GM12878 (cell line): ENCODE data around the gene RBMX. TPM values are rescaled to one million over a fixed set of nuclear protein-coding genes. Genes with fewer than 3 reads are reported as not detected.

Source experiments
- ATAC-seq: fragments of 200-7000 bp; cut with Tn5 transposase; 3 replicates; pipeline ENCODE4 v1.9.1; 2020; ENCODE audit warnings: mild to moderate bottlenecking, moderate library complexity
- BruUV-seq: library from RNA; stranded (reverse); fragments of 400-500 nt; replicated peaks from 2 replicates; lab custom pipeline; 2021; lab: Mats Ljungman, UMichigan
- CTCF ChIA-PET: fragments of 300-600 bp; sonication (Branson Sonifier 250); formaldehyde crosslinking; extraction: SDS; loops from one replicate; lab custom pipeline; 2021; ENCODE audit warnings: inconsistent platforms; lab: Yijun Ruan, JAX
- POLR2A ChIA-PET: fragments of 350-600 bp; formaldehyde crosslinking; extraction: SDS; loops from one replicate; lab custom pipeline; 2021; ENCODE audit warnings: inconsistent platforms; lab: Charles Lee
- RAD21 ChIA-PET: fragments of 300-600 bp; sonication (Branson Sonifier 250); formaldehyde crosslinking; loops from one replicate; lab custom pipeline; 2023; ENCODE audit warnings: antibody characterized with exemption; ENCODE audit not compliant: unreplicated experiment; lab: Charles Lee
- SMC1A ChIA-PET: fragments of 300-600 bp; sonication (Branson Sonifier 250); formaldehyde crosslinking; loops from one replicate; lab custom pipeline; 2023; ENCODE audit not compliant: unreplicated experiment, uncharacterized antibody; lab: Charles Lee
- DNase-seq: peaks from one replicate; pipeline ENCODE4 v3.0.0-alpha.2; 2011; ENCODE audit warnings: low read depth, low spot score
- FAIRE-seq: peaks from 3 replicates; lab custom pipeline; 2011; peaks lifted over from hg19 to GRCh38; lab: Jason Lieb, UNC
- H2AFZ ChIP-seq: 2 replicates; pipeline ENCODE4 v1.6.0; 2011; ENCODE audit warnings: low read depth, low read length, control low read depth; ENCODE audit not compliant: control insufficient read depth
- H3K27ac ChIP-seq: 2 replicates; pipeline ENCODE4 v1.5.1; 2011; ENCODE audit warnings: control low read depth; ENCODE audit not compliant: control insufficient read depth, insufficient read depth
- H3K27me3 ChIP-seq, 2 experiments: replicated peaks in 1 of 2; 2 replicates each; pipeline versions ENCODE4 v1.6.0 to v1.6.1; 2011; ENCODE audit warnings: low read length in 1 of 2; ENCODE audit not compliant: control insufficient read depth in 2 of 2, insufficient read depth in 2 of 2
- H3K36me3 ChIP-seq, 2 experiments: 2 replicates each; pipeline ENCODE4 v1.5.1; 2011; ENCODE audit warnings: low read length in 1 of 2; ENCODE audit not compliant: control insufficient read depth in 2 of 2, insufficient read depth in 2 of 2
- H3K4me1 ChIP-seq: 2 replicates; pipeline ENCODE4 v1.6.1; 2011; ENCODE audit warnings: mild to moderate bottlenecking, low read length, moderate library complexity, mixed read lengths; ENCODE audit not compliant: control insufficient read depth, insufficient read depth
- H3K4me2 ChIP-seq: 2 replicates; pipeline ENCODE4 v1.6.0; 2011; ENCODE audit warnings: control low read depth; ENCODE audit not compliant: control insufficient read depth, insufficient read depth
- H3K4me3 ChIP-seq: fragments of 200-600 bp; sonication (generic); 2 replicates; pipeline ENCODE4 v1.5.1; 2016
- H3K79me2 ChIP-seq: 2 replicates; pipeline ENCODE4 v1.6.0; 2011; ENCODE audit warnings: low read length; ENCODE audit not compliant: control insufficient read depth, insufficient read depth
- H3K9ac ChIP-seq: 2 replicates; pipeline ENCODE4 v1.8.0; 2011; ENCODE audit warnings: low read length, control low read depth, mixed read lengths; ENCODE audit not compliant: control insufficient read depth, insufficient read depth
- H3K9me3 ChIP-seq: replicated peaks from 3 replicates; pipeline ENCODE4 v1.5.1; 2011; ENCODE audit warnings: mild to moderate bottlenecking, low read length; ENCODE audit not compliant: control insufficient read depth, insufficient read depth
- H4K20me1 ChIP-seq: 2 replicates; pipeline ENCODE4 v1.6.0; 2011; ENCODE audit not compliant: control insufficient read depth, insufficient read depth
- ASH2L ChIP-seq: fragments of 300-600, 200-600 bp; sonication (generic); IDR thresholded peaks from 2 replicates; pipeline ENCODE4 v1.6.1; 2017; ENCODE audit warnings: low read depth, mild to moderate bottlenecking, borderline replicate concordance
- BHLHE40 ChIP-seq, 2 experiments: fragments of 450-650 bp in 1 of 2; IDR thresholded peaks; 2 replicates each; pipeline ENCODE4 v1.6.1; 2011 to 2017; ENCODE audit warnings: low read depth in 2 of 2, borderline replicate concordance in 1 of 2, improper control_type of control experiment in 1 of 2, low read length in 1 of 2, mild to moderate bottlenecking in 1 of 2
- CEBPB ChIP-seq, 2 experiments: fragments of 150-350 bp in 1 of 2; IDR thresholded peaks; 2 replicates each; pipeline ENCODE4 v1.6.1; 2012 to 2014; ENCODE audit warnings: low read depth in 2 of 2, low read length in 2 of 2, borderline replicate concordance in 1 of 2, inconsistent platforms in 1 of 2
- IRF4 ChIP-seq: IDR thresholded peaks from 2 replicates; pipeline ENCODE4 v1.6.1; 2011; ENCODE audit warnings: low read depth, low read length
- NR2C1 ChIP-seq: fragments of 450-650 bp; IDR thresholded peaks from 2 replicates; pipeline ENCODE4 v1.6.1; 2017; ENCODE audit warnings: antibody characterized with exemption, mild to moderate bottlenecking, moderate library complexity
- SREBF2 ChIP-seq: IDR thresholded peaks from 2 replicates; pipeline ENCODE4 v1.6.1; 2012; ENCODE audit warnings: mild to moderate bottlenecking, low read length
- WGBS: methylation state at CpG from one replicate; pipeline ENCODE4 v1.1.6; 2016; ENCODE audit warnings: low lambda C conversion rate; ENCODE audit not compliant: insufficient replicate concordance, insufficient coverage; ENCODE audit errors: missing lambda C conversion rate; 5-methylcytosine and 5-hydroxymethylcytosine counted together
- in situ Hi-C: fragments of 300-500 bp; cut with MboI; formaldehyde crosslinking; loops from 9 replicates; pipeline ENCODE4 v1.14.3; 2018; ENCODE audit warnings: mixed read lengths
- intact Hi-C: fragments of 100-400 bp; cut with micrococcal nuclease; formaldehyde crosslinking; loops from one replicate; pipeline ENCODE4 v1.14.2; 2022; ENCODE audit not compliant: unreplicated experiment
- polyA plus RNA-seq, 11 experiments: library from polyadenylated mRNA; depleted of rRNA in 4 of 11; unstranded in 6 of 11; stranded (reverse) in 5 of 11; fragments of >200 nt; fragmentation: Nextera tagmentation in 4 of 11; fragmentation: Illumina TruSeq in 1 of 11; extraction: Ambion mirVana in 4 of 11; extraction: Trizol in 1 of 11; gene quantifications; 1 replicate in 1 of 11; 2 replicates in 10 of 11; pipeline versions ENCODE4 v1.2.1 to v1.2.3, GENCODE V29; 2011 to 2016; ENCODE audit warnings: inconsistent platforms in 2 of 11, missing spikeins in 2 of 11, low read depth in 1 of 11
- small RNA-seq: library from RNA; depleted of rRNA; stranded (forward); fragments of <200 nt; gene quantifications from one replicate; pipeline ENCODE3, GENCODE V24; 2014
- total RNA-seq, 4 experiments: library from RNA; depleted of rRNA in 3 of 4; stranded (reverse); fragments of >200 nt in 3 of 4; fragmentation: Illumina TruSeq in 1 of 4; extraction: Trizol in 1 of 4; gene quantifications; 2 replicates each; pipeline versions ENCODE4 v1.2.1 to v1.2.3, GENCODE V29; 2013 to 2021
- TF ChIP-seq, protein P1 (sequence below): IDR thresholded peaks from 2 replicates; pipeline ENCODE4 v1.6.1; 2012; ENCODE audit warnings: low read depth, low read length, improper control_type of control experiment

RBMX gene
- total and polyA plus RNA-seq, 10 of the 15 experiments (the other 5 are each of a cell fraction or from before 2014, with no cell fraction given) = 252 to 427 (median 288) TPM

DNA sequence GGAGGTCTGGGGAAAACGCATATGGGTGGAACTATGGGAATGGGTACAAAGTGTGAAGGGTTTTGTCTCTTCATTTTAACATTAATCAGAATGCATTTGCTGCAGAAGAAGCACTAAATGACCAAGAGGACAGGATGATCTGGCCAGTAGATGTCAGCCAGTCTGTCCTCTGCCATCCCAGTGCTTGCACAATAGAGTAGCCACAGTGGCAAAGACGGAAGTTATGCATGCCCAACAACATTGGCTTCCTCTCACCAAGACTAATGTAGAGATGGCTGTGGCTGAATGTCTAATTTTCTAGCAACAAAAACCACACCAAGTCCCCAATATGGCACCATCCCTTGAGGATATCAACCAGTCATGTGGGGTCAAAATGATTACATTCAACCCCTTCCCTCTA is 54.8 kb downstream of the RBMX start:
- no peaks in the 10 kb centered on the region for H4K20me1 ChIP-seq
- no peak overlapping the region for H3K27ac ChIP-seq
- H3K9ac ChIP-seq = no peak overlapping the region
- CTCF ChIA-PET = no interaction called here
- in situ Hi-C loops = no loop called here
- FAIRE-seq = no peak
- no peak overlapping the region for H3K4me3 ChIP-seq
- no peaks in the 10 kb centered on the region for H3K36me3 ChIP-seq
- POLR2A ChIA-PET = no interaction called here
- H3K9me3 ChIP-seq = no peaks in the 10 kb centered on the region
- no peak overlapping the region for H2AFZ ChIP-seq
- H3K79me2 ChIP-seq = no peaks in the 10 kb centered on the region
- intact Hi-C loops = no loop called here
- no peaks in the 10 kb centered on the region for H3K27me3 ChIP-seq
- SMC1A ChIA-PET = no interaction called here
- no peak overlapping the region for H3K4me2 ChIP-seq
- H3K4me1 ChIP-seq = no peaks in the 10 kb centered on the region
- BruUV-seq = no TSS peak
- RAD21 ChIA-PET = no interaction called here
- TF ChIP-seq BHLHE40 (IDR thresholded peaks at IDR 0.05; ENCODE audit: borderline replicate concordance in 1 of 2, low read depth in 2 of 2, low read length in 1 of 2) = no peak
- no peak for TF ChIP-seq SREBF2
- TF ChIP-seq CEBPB (IDR thresholded peaks at IDR 0.05; ENCODE audit: borderline replicate concordance in 1 of 2, low read depth in 2 of 2, low read length in 2 of 2) = no peak
- TF ChIP-seq, protein P1, sequence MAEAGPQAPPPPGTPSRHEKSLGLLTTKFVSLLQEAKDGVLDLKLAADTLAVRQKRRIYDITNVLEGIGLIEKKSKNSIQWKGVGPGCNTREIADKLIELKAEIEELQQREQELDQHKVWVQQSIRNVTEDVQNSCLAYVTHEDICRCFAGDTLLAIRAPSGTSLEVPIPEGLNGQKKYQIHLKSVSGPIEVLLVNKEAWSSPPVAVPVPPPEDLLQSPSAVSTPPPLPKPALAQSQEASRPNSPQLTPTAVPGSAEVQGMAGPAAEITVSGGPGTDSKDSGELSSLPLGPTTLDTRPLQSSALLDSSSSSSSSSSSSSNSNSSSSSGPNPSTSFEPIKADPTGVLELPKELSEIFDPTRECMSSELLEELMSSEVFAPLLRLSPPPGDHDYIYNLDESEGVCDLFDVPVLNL = no peak
- TF ChIP-seq IRF4 = no peak
- no peak for TF ChIP-seq NR2C1
- no peak for TF ChIP-seq ASH2L
- no peak for ATAC-seq
- DNase-seq = no peak
- 50% methylated on average over 2 of the region's 2 CpGs for WGBS

Small RNA genes lying within 50 kb of the gene (small RNA-seq; reads per million reads assigned to genes)
- not detected for gene SNORD61

Other genes starting within 250 kb of the RBMX start
- gene CD40LG, start 232.6 kb downstream of the RBMX start, total RNA-seq (2014; rRNA removed) = not detected in 2 replicates
- not detected in 2 replicates for gene CD40LG, start 232.6 kb downstream of the RBMX start, total RNA-seq (2014; rRNA removed; fragmentation: Illumina TruSeq; extraction: Trizol)
- gene CD40LG, start 232.6 kb downstream of the RBMX start, total RNA-seq (2021) = 0.11 and 0.21 TPM in 2 replicates
- not detected in 2 replicates for gene CD40LG, start 232.6 kb downstream of the RBMX start, polyA plus RNA-seq (2011; rRNA removed)
- gene CD40LG, start 232.6 kb downstream of the RBMX start, polyA plus RNA-seq (2014; fragmentation: Illumina TruSeq; extraction: Trizol) = 0.04 and 0.21 TPM in 2 replicates
- gene CD40LG, start 232.6 kb downstream of the RBMX start, polyA plus RNA-seq (2014; fragmentation: Nextera tagmentation; extraction: Ambion mirVana) = not detected
- gene CD40LG, start 232.6 kb downstream of the RBMX start, polyA plus RNA-seq (2014; rRNA removed) = 0.05 TPM in 1 of 2 replicates, not detected in the other
- under 1 TPM in 1 of 2 experiments, not detected in 1; 0.18 TPM for gene CD40LG, start 232.6 kb downstream of the RBMX start, polyA plus RNA-seq (2016; fragmentation: Nextera tagmentation; extraction: Ambion mirVana)
- gene ARHGEF6, start 99.8 kb downstream of the RBMX start, total RNA-seq (2014; rRNA removed) = 21.1 and 21.5 TPM in 2 replicates
- 25.1 and 25.8 TPM in 2 replicates for gene ARHGEF6, start 99.8 kb downstream of the RBMX start, total RNA-seq (2014; rRNA removed; fragmentation: Illumina TruSeq; extraction: Trizol)
- 18.8 and 18.9 TPM in 2 replicates for gene ARHGEF6, start 99.8 kb downstream of the RBMX start, total RNA-seq (2021)
- 18.1 and 25.4 TPM in 2 replicates for gene ARHGEF6, start 99.8 kb downstream of the RBMX start, polyA plus RNA-seq (2011; rRNA removed)
- 29.7 and 37.7 TPM in 2 replicates for gene ARHGEF6, start 99.8 kb downstream of the RBMX start, polyA plus RNA-seq (2014; fragmentation: Illumina TruSeq; extraction: Trizol)
- gene ARHGEF6, start 99.8 kb downstream of the RBMX start, polyA plus RNA-seq (2014; fragmentation: Nextera tagmentation; extraction: Ambion mirVana) = 1 to 10 TPM; 5.4 to 6.5 TPM
- gene ARHGEF6, start 99.8 kb downstream of the RBMX start, polyA plus RNA-seq (2014; rRNA removed) = 16.2 and 17.9 TPM in 2 replicates
- 10 to 100 TPM; 13.7 to 13.8 TPM for gene ARHGEF6, start 99.8 kb downstream of the RBMX start, polyA plus RNA-seq (2016; fragmentation: Nextera tagmentation; extraction: Ambion mirVana)
- not detected in 2 replicates for gene GPR101, start 153.3 kb upstream of the RBMX start, total RNA-seq (2014; rRNA removed)
- not detected in 2 replicates for gene GPR101, start 153.3 kb upstream of the RBMX start, total RNA-seq (2014; rRNA removed; fragmentation: Illumina TruSeq; extraction: Trizol)
- not detected in 2 replicates for gene GPR101, start 153.3 kb upstream of the RBMX start, total RNA-seq (2021)
- gene GPR101, start 153.3 kb upstream of the RBMX start, polyA plus RNA-seq (2011; rRNA removed) = not detected in 2 replicates
- gene GPR101, start 153.3 kb upstream of the RBMX start, polyA plus RNA-seq (2014; fragmentation: Illumina TruSeq; extraction: Trizol) = not detected in 2 replicates
- not detected for gene GPR101, start 153.3 kb upstream of the RBMX start, polyA plus RNA-seq (2014; fragmentation: Nextera tagmentation; extraction: Ambion mirVana)
- not detected in 2 replicates for gene GPR101, start 153.3 kb upstream of the RBMX start, polyA plus RNA-seq (2014; rRNA removed)
- not detected for gene GPR101, start 153.3 kb upstream of the RBMX start, polyA plus RNA-seq (2016; fragmentation: Nextera tagmentation; extraction: Ambion mirVana)